Caco-2 (cell line): Measurements from ENCODE around the gene LRRIQ1. TPM values are rescaled to one million over a fixed set of nuclear protein-coding genes. Genes with fewer than 3 reads are reported as not detected.

ENCODE experiments used
- BruUV-seq: library from RNA; stranded (reverse); fragments of 400-500 nt; replicated peaks from 2 replicates; lab custom pipeline; 2021; lab: Mats Ljungman, UMichigan
- CTCF ChIA-PET: fragments of 300-600 bp; sonication (Branson Sonifier 250); formaldehyde crosslinking; loops from one replicate; lab custom pipeline; 2022; ENCODE audit warnings: antibody characterized with exemption; lab: Charles Lee
- POLR2A ChIA-PET: fragments of 300-600 bp; sonication (Branson Sonifier 250); formaldehyde crosslinking; loops from one replicate; lab custom pipeline; 2022; ENCODE audit warnings: antibody characterized with exemption; lab: Charles Lee
- DNase-seq, 2 experiments: peaks; one replicate each; pipeline versions ENCODE4 v3.0.0 to v3.0.0-alpha.2; 2020 to 2022
- H3K27me3 ChIP-seq: replicated peaks from 2 replicates; pipeline ENCODE4 v1.6.0; 2011; ENCODE audit warnings: low read length; ENCODE audit not compliant: control insufficient read depth, insufficient read depth
- H3K36me3 ChIP-seq: 2 replicates; pipeline ENCODE4 v1.5.1; 2011; ENCODE audit warnings: low read length; ENCODE audit not compliant: control insufficient read depth, insufficient read depth
- H3K4me1 ChIP-seq: fragments of 250-450 bp; sonication (Bioruptor Pico); 2 replicates; pipeline ENCODE4 v1.5.1; 2020; ENCODE audit warnings: mild to moderate bottlenecking
- H3K4me3 ChIP-seq: 2 replicates; pipeline ENCODE4 v1.5.1; 2011; ENCODE audit warnings: low read depth, mild to moderate bottlenecking, control low read depth, low read length
- H3K9me3 ChIP-seq: fragments of 250-450 bp; sonication (Bioruptor Pico); 2 replicates; pipeline ENCODE4 v1.5.1; 2020; ENCODE audit warnings: mild to moderate bottlenecking, moderate library complexity
- H3K27ac Mint-ChIP-seq: one replicate; pipeline ENCODE4 v1.8.0; 2022; ENCODE audit warnings: mixed read lengths; ENCODE audit not compliant: unreplicated experiment
- H3K27me3 Mint-ChIP-seq: one replicate; pipeline ENCODE4 v1.8.0; 2022; ENCODE audit warnings: mixed read lengths; ENCODE audit not compliant: insufficient read depth, unreplicated experiment
- H3K36me3 Mint-ChIP-seq: one replicate; pipeline ENCODE4 v1.8.0; 2022; ENCODE audit warnings: mild to moderate bottlenecking, mixed read lengths; ENCODE audit not compliant: insufficient read depth, unreplicated experiment
- H3K4me1 Mint-ChIP-seq: one replicate; pipeline ENCODE4 v1.8.0; 2022; ENCODE audit warnings: low read depth, mixed read lengths; ENCODE audit not compliant: unreplicated experiment
- H3K4me3 Mint-ChIP-seq: one replicate; pipeline ENCODE4 v1.8.0; 2022; ENCODE audit warnings: mild to moderate bottlenecking, moderate library complexity, mixed read lengths; ENCODE audit not compliant: unreplicated experiment
- H3K9me3 Mint-ChIP-seq: one replicate; pipeline ENCODE4 v1.8.0; 2022; ENCODE audit warnings: mixed read lengths; ENCODE audit not compliant: unreplicated experiment
- CTCF ChIP-seq, 2 experiments: fragments of 200-600 bp in 1 of 2; IDR thresholded peaks; 1 replicate in 1 of 2; 2 replicates in 1 of 2; pipeline versions ENCODE4 v1.5.1 to v1.8.0; 2011 to 2022; ENCODE audit warnings: antibody characterized with exemption in 1 of 2, control low read depth in 1 of 2, inconsistent platforms in 1 of 2, low read depth in 1 of 2, low read length in 1 of 2, mild to moderate bottlenecking in 1 of 2, moderate library complexity in 1 of 2; ENCODE audit not compliant: insufficient read depth in 1 of 2, severe bottlenecking in 1 of 2, unreplicated experiment in 1 of 2
- intact Hi-C: fragments of 100-400 bp; cut with micrococcal nuclease; formaldehyde crosslinking; loops from one replicate; pipeline ENCODE4 v1.10.0; 2022; ENCODE audit not compliant: unreplicated experiment
- total RNA-seq: library from RNA; stranded (reverse); gene quantifications from 2 replicates; pipeline ENCODE4 v1.2.3, GENCODE V29; 2022

Gene LRRIQ1
- total RNA-seq, 1 experiment from 2014 or later: not detected

GRCh38 chr12:85016413-85016812 lies 19.7 kb upstream of the LRRIQ1 start:
- Mint-ChIP-seq H3K4me1 (no peaks in the 10 kb centered on the region), H3K27me3 (peaks cover 7% of the 10 kb centered on the region), H3K27ac (no peak overlapping the region), H3K9me3 (no peaks in the 10 kb centered on the region), H3K4me3 (no peak overlapping the region), H3K36me3 (no peaks in the 10 kb centered on the region)
- POLR2A ChIA-PET: no interaction called here
- Histone ChIP-seq H3K27me3 (no peaks in the 10 kb centered on the region), H3K4me1 (no peaks in the 10 kb centered on the region), H3K9me3 (no peaks in the 10 kb centered on the region), H3K36me3 (no peaks in the 10 kb centered on the region), H3K4me3 (no peak overlapping the region)
- DNase-seq: no peak
- intact Hi-C loops: no loop called here
- CTCF ChIA-PET: no interaction called here
- BruUV-seq: no TSS peak
- TF ChIP-seq CTCF (IDR thresholded peaks at IDR 0.05; ENCODE audit: insufficient read depth in 1 of 2, low read depth in 1 of 2, low read length in 1 of 2, severe bottlenecking in 1 of 2, unreplicated experiment in 1 of 2): no peak

GRCh38 chr12:85017133-85017532 lies 19.0 kb upstream of the LRRIQ1 start:
- H3K4me3 Mint-ChIP-seq: no peak overlapping the region

GRCh38 chr12:85017618-85018017 lies 18.5 kb upstream of the LRRIQ1 start:
- DNase-seq: no peak
- no peaks in the 10 kb centered on the region for H3K9me3 Mint-ChIP-seq
- H3K36me3 Mint-ChIP-seq: no peaks in the 10 kb centered on the region
- H3K27me3 Mint-ChIP-seq: no peaks in the 10 kb centered on the region
- Histone ChIP-seq H3K27me3 (no peaks in the 10 kb centered on the region), H3K4me3 (no peak overlapping the region), H3K9me3 (no peaks in the 10 kb centered on the region), H3K4me1 (no peaks in the 10 kb centered on the region), H3K36me3 (no peaks in the 10 kb centered on the region)
- TF ChIP-seq CTCF (IDR thresholded peaks at IDR 0.05; ENCODE audit: insufficient read depth in 1 of 2, low read depth in 1 of 2, low read length in 1 of 2, severe bottlenecking in 1 of 2, unreplicated experiment in 1 of 2): no peak
- BruUV-seq: no TSS peak
- CTCF ChIA-PET: no interaction called here
- intact Hi-C loops: no loop called here
- no peak overlapping the region for H3K4me3 Mint-ChIP-seq
- no peaks in the 10 kb centered on the region for H3K4me1 Mint-ChIP-seq
- POLR2A ChIA-PET: no interaction called here
- H3K27ac Mint-ChIP-seq: no peak overlapping the region

More at GRCh38 chr12:85017133-85017532, 19.0 kb upstream of the LRRIQ1 start:
- H3K4me1 ChIP-seq: no peaks in the 10 kb centered on the region
- no peak for TF ChIP-seq CTCF (IDR thresholded peaks at IDR 0.05; ENCODE audit: insufficient read depth in 1 of 2, low read depth in 1 of 2, low read length in 1 of 2, severe bottlenecking in 1 of 2, unreplicated experiment in 1 of 2)
- Mint-ChIP-seq H3K36me3 (no peaks in the 10 kb centered on the region), H3K4me1 (no peaks in the 10 kb centered on the region), H3K9me3 (no peaks in the 10 kb centered on the region), H3K27ac (no peak overlapping the region), H3K27me3 (peaks cover 5% of the 10 kb centered on the region)
- no peak overlapping the region for H3K4me3 ChIP-seq
- no peaks in the 10 kb centered on the region for H3K27me3 ChIP-seq
- no peak for DNase-seq
- no TSS peak for BruUV-seq
- intact Hi-C loops: no loop called here
- ChIA-PET CTCF (no interaction called here), POLR2A (no interaction called here)
- H3K9me3 ChIP-seq: no peaks in the 10 kb centered on the region
- H3K36me3 ChIP-seq: no peaks in the 10 kb centered on the region
